Retinal pigment epithelial cell (primary cell): Measurements from ENCODE around the gene LCA5.

ENCODE experiments used
- DNase-seq: peaks from one replicate; pipeline ENCODE4 v3.0.0-alpha.2; 2010; ENCODE audit warnings: low read depth
- H3K4me3 ChIP-seq: 2 replicates; pipeline ENCODE4 v1.5.1; 2011; ENCODE audit warnings: mild to moderate bottlenecking, low read length, control low read depth, moderate library complexity
- CTCF ChIP-seq: conservative IDR thresholded peaks from 2 replicates; pipeline ENCODE4 v1.5.1; 2011; ENCODE audit warnings: low read depth, low read length, control low read depth, inconsistent platforms

The LCA5 gene

DNA sequence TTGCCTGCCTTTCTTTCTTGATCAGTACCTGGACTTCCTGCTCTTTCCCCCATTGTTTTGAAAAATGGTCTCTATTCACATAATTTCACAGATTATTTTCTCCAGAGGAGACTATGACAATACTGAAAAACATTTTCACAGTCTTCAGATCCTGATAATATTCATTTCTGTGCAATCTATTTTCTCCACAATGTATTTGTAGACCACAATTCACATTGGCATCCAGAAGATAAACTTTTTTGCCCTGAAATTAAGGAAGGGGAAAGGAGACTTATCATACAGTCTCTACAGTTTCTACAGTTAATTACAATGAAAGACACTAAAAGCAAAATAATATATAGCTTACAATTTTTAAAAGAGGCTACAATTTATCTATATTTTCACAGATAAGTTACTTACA lies 18.4 kb downstream of the LCA5 start:
- no peak overlapping the region for H3K4me3 ChIP-seq
- no peak for TF ChIP-seq CTCF
- no peak for DNase-seq

DNA sequence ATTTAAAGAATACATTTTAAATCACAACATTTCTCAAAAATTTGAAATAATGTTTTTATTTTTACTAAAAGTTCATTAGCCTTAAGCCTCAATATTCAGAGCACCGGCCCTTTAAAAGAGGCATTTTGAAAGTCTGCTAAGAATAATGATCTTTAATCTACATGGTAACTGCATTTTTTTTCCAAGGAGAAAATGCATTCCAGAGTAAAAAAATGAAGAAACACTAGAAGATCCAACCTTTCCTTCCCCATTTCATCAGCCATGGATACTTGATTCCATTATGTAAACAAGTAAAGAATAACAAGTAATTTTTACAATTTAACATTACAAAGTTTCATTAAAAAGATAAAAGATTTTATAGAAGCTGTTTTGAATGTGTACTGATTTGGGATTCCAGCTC lies 21.8 kb downstream of the LCA5 start:
- DNase-seq: no peak
- H3K4me3 ChIP-seq: no peak overlapping the region

DNA sequence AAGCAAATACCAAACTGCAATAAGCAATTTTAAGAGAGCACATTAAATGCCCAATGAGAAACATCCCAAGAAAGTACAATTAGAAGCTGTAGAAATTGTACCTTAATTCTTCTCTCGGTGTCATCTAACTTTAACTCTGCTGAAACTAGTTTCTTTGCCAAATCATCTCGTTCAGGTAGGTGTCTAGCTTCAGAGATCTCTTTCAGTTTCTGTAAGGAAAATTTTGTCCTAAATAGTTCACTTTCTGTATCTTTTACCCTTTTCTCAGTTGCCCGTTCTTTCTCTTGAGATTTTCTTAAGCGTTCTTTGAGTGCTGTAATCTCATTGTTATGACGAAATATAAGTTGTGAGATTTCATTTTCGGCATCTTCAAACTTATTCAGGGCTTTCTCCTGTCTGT lies 24.1 kb downstream of the LCA5 start:
- H3K4me3 ChIP-seq: no peak overlapping the region
- no peak for DNase-seq
- no peak for TF ChIP-seq CTCF

More for the DNA sequence above, 21.8 kb downstream of the LCA5 start:
- TF ChIP-seq CTCF: no peak

- no peak for DNase-seq
- no peak for TF ChIP-seq CTCF
- H3K4me3 ChIP-seq: no peak overlapping the region
Measured at GRCh38 chr6:79512014-79512413, 25.2 kb downstream of the LCA5 start.

- no peak for DNase-seq
- no peak overlapping the region for H3K4me3 ChIP-seq
- no peak for TF ChIP-seq CTCF
Measured at GRCh38 chr6:79510707-79511106, 26.5 kb downstream of the LCA5 start.

- TF ChIP-seq CTCF: no peak
- DNase-seq: no peak
Measured at GRCh38 chr6:79506251-79506650, 31.0 kb downstream of the LCA5 start.

DNA sequence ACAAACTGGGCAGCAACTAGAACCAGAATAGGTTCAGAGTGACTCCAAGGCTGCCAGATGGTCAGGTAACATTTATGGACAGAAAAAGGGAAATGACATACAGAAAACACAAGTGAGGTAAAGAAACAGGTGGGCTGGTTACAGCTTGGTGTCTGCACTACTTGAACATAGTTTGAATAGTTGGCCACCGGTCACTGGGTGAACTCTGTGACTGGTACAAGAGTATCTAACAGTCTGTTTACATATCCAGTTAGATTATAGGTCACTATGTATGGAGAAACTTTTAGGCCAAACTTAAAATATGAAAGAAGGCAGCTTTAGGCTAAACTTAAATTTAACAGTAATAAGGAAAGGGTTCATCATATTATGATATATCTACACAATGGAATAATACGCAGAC lies 32.9 kb downstream of the LCA5 start:
- no peak for TF ChIP-seq CTCF
- no peak overlapping the region for H3K4me3 ChIP-seq

More at GRCh38 chr6:79506251-79506650, 31.0 kb downstream of the LCA5 start:
- no peak overlapping the region for H3K4me3 ChIP-seq

More for the DNA sequence above, 32.9 kb downstream of the LCA5 start:
- no peak for DNase-seq
